Skeletal muscle tissue (tissue), 4 donors: ENCODE measurements around the gene SPIRE2. TPM values are rescaled to one million over a fixed set of nuclear protein-coding genes. Genes with fewer than 3 reads are reported as not detected.
"Not testable (repeated sequence)": the region's sequence is repeated elsewhere in the genome, so short reads cannot be mapped to it uniquely, and the experiment has no call there.

Experiments
- H3K27ac ChIP-seq: one replicate; pipeline ENCODE4 v1.7.0; 2013; ENCODE audit warnings: mild to moderate bottlenecking, low read depth, low read length, inconsistent platforms
- H3K27me3 ChIP-seq, 3 donors: one replicate each; pipeline ENCODE4 v1.7.0; 2013; ENCODE audit warnings: low read length in 3 of 3; ENCODE audit not compliant: control insufficient read depth in 3 of 3, insufficient read depth in 3 of 3
- H3K36me3 ChIP-seq, 3 donors: one replicate each; pipeline ENCODE4 v1.7.0; 2013; ENCODE audit warnings: low read length in 3 of 3; ENCODE audit not compliant: control insufficient read depth in 3 of 3, insufficient read depth in 3 of 3
- H3K4me1 ChIP-seq, 3 donors: one replicate each; pipeline ENCODE4 v1.7.0; 2013; ENCODE audit warnings: low read length in 3 of 3, mild to moderate bottlenecking in 3 of 3; ENCODE audit not compliant: control insufficient read depth in 3 of 3, insufficient read depth in 3 of 3
- H3K4me3 ChIP-seq, 3 donors: one replicate each; pipeline ENCODE4 v1.7.0; 2013; ENCODE audit warnings: low read length in 3 of 3
- H3K9ac ChIP-seq, 3 donors: one replicate each; pipeline ENCODE4 v1.7.0; 2013; ENCODE audit warnings: low read length in 3 of 3, mild to moderate bottlenecking in 3 of 3, moderate library complexity in 2 of 3, low read depth in 1 of 3
- H3K9me3 ChIP-seq, 3 donors: one replicate each; pipeline ENCODE4 v1.7.0; 2013; ENCODE audit warnings: low read length in 3 of 3; ENCODE audit not compliant: control insufficient read depth in 3 of 3
- total RNA-seq: library from RNA; depleted of rRNA; stranded (reverse); fragments of >200 nt; gene quantifications from one replicate; pipeline ENCODE4 v1.2.3, GENCODE V29; 2014
- donor health status: Osteomylitis.

Gene SPIRE2
- total RNA-seq, 1 donor from 2014 or later, result 2.1 TPM

- H3K4me1 ChIP-seq, result no peaks in the 10 kb centered on the region
- H3K9me3 ChIP-seq, result no peaks in the 10 kb centered on the region
- H3K27ac ChIP-seq, result no peak overlapping the region
- H3K9ac ChIP-seq, result no peak overlapping the region
- H3K36me3 ChIP-seq, result no peaks in the 10 kb centered on the region
- no peak overlapping the region for H3K4me3 ChIP-seq
- no peaks in the 10 kb centered on the region for H3K27me3 ChIP-seq
Observed at GRCh38 chr16:89808475-89808874, 19.8 kb upstream of the SPIRE2 start.

- Histone ChIP-seq H3K36me3 (no peaks in the 10 kb centered on the region), H3K4me1 (peaks cover 0 to 4% (median 0%) of the 10 kb centered on the region in 3 donors), H3K4me3 (no peak overlapping the region), H3K27me3 (no peaks in the 10 kb centered on the region), H3K9me3 (no peaks in the 10 kb centered on the region), H3K9ac (no peak overlapping the region), H3K27ac (no peak overlapping the region)
Observed at GRCh38 chr16:89811321-89811720, 17.0 kb upstream of the SPIRE2 start.

GRCh38 chr16:89815639-89816348, 12.5 kb upstream of the SPIRE2 start:
- peak overlapping the region in 1 of 3 donors; percentile 4 for H3K9ac ChIP-seq
- H3K9me3 ChIP-seq, result no peaks in the 10 kb centered on the region
- H3K36me3 ChIP-seq, result no peaks in the 10 kb centered on the region
- no peak overlapping the region for H3K27ac ChIP-seq
- peak overlapping the region in 1 of 3 donors; percentile 23 for H3K4me3 ChIP-seq
- H3K4me1 ChIP-seq, result peaks cover 0 to 4% (median 0%) of the 10 kb centered on the region in 3 donors
- peaks cover 0 to 4% (median 0%) of the 10 kb centered on the region in 3 donors for H3K27me3 ChIP-seq

GRCh38 chr16:89818851-89819403, 9.3 kb upstream of the SPIRE2 start:
- H3K9ac ChIP-seq, H3K27me3 ChIP-seq, H3K36me3 ChIP-seq, H3K4me1 ChIP-seq, H3K4me3 ChIP-seq, H3K27ac ChIP-seq, H3K9me3 ChIP-seq: not testable (repeated sequence)

GRCh38 chr16:89819448-89819847, 8.8 kb upstream of the SPIRE2 start:
- not testable (repeated sequence) for H3K27ac ChIP-seq, H3K9ac ChIP-seq, H3K36me3 ChIP-seq, H3K9me3 ChIP-seq, H3K4me3 ChIP-seq, H3K27me3 ChIP-seq, H3K4me1 ChIP-seq

- no peak overlapping the region for H3K27ac ChIP-seq
- no peak overlapping the region for H3K4me3 ChIP-seq
- H3K9ac ChIP-seq, result no peak overlapping the region
- no peaks in the 10 kb centered on the region for H3K9me3 ChIP-seq
- no peaks in the 10 kb centered on the region for H3K4me1 ChIP-seq
- H3K27me3 ChIP-seq, result peaks cover 0 to 14% (median 0%) of the 10 kb centered on the region in 3 donors
- no peaks in the 10 kb centered on the region for H3K36me3 ChIP-seq
Observed at GRCh38 chr16:89821438-89822187, 6.7 kb upstream of the SPIRE2 start.

GRCh38 chr16:89822188-89823086, 5.8 kb upstream of the SPIRE2 start:
- Histone ChIP-seq H3K9ac (no peak overlapping the region), H3K4me3 (no peak overlapping the region), H3K4me1 (peaks cover 0 to under 1% (median 0%) of the 10 kb centered on the region in 3 donors), H3K27ac (no peak overlapping the region), H3K36me3 (no peaks in the 10 kb centered on the region), H3K27me3 (peaks cover 0 to 16% (median 0%) of the 10 kb centered on the region in 3 donors), H3K9me3 (no peaks in the 10 kb centered on the region)

GRCh38 chr16:89823087-89823823, 5.0 kb upstream of the SPIRE2 start:
- Histone ChIP-seq H3K9me3 (no peaks in the 10 kb centered on the region), H3K27me3 (peaks cover 0 to 17% (median 0%) of the 10 kb centered on the region in 3 donors), H3K27ac (no peak overlapping the region), H3K36me3 (no peaks in the 10 kb centered on the region), H3K9ac (no peak overlapping the region), H3K4me3 (no peak overlapping the region), H3K4me1 (peaks cover 0 to 5% (median 2%) of the 10 kb centered on the region in 3 donors)

- H3K36me3 ChIP-seq, H3K9ac ChIP-seq, H3K4me3 ChIP-seq, H3K9me3 ChIP-seq, H3K4me1 ChIP-seq, H3K27ac ChIP-seq: not testable (repeated sequence)
- H3K27me3 ChIP-seq, result peaks cover 0 to 17% (median 0%) of the 10 kb centered on the region in 3 donors
Observed at GRCh38 chr16:89823824-89824148, 4.5 kb upstream of the SPIRE2 start.
